HepG2 (cell line): ENCODE results near the gene DEFB123. TPM values are rescaled to one million over a fixed set of nuclear protein-coding genes. Genes with fewer than 3 reads are reported as not detected.

Experiments
- ATAC-seq: fragments of 200-7000 bp; cut with Tn5 transposase; 3 replicates; pipeline ENCODE4 v1.9.1; 2020; ENCODE audit warnings: mild to moderate bottlenecking, moderate library complexity
- BruUV-seq: library from RNA; stranded (reverse); fragments of 400-500 nt; replicated peaks from 2 replicates; lab custom pipeline; 2021; lab: Mats Ljungman, UMichigan
- CTCF ChIA-PET: fragments of 300-600 bp; formaldehyde crosslinking; extraction: SDS; loops from one replicate; lab custom pipeline; 2021; ENCODE audit warnings: low total read pairs, inconsistent platforms, low intra/inter-chr PET ratio; lab: Yijun Ruan, JAX
- POLR2A ChIA-PET: fragments of 350-600 bp; sonication (Branson Sonifier 250); formaldehyde crosslinking; loops from one replicate; lab custom pipeline; 2020; ENCODE audit warnings: antibody characterized with exemption, inconsistent platforms; lab: Yijun Ruan, JAX
- DNase-seq: peaks from one replicate; pipeline ENCODE4 v3.0.0-alpha.2; 2015; ENCODE audit warnings: low spot score
- FAIRE-seq: peaks from 3 replicates; lab custom pipeline; 2011; peaks lifted over from hg19 to GRCh38; lab: Jason Lieb, UNC
- H2AFZ ChIP-seq: one replicate; pipeline ENCODE4 v1.6.1; 2011; ENCODE audit warnings: low read length, inconsistent platforms
- H3K27ac ChIP-seq: fragments of 300-600 bp; 3 replicates; pipeline ENCODE4 v1.8.0; 2011; ENCODE audit warnings: mixed run types, mild to moderate bottlenecking, mixed read lengths, low read length, inconsistent platforms; ENCODE audit not compliant: insufficient read depth; ENCODE audit errors: extremely low read length
- H3K27me3 ChIP-seq, 2 experiments: fragments of 200-600 bp in 1 of 2; 2 replicates in 1 of 2; 3 replicates in 1 of 2; pipeline versions ENCODE4 v1.6.0 to v1.8.0; 2011; ENCODE audit warnings: low read length in 2 of 2, mild to moderate bottlenecking in 2 of 2, moderate library complexity in 2 of 2, inconsistent platforms in 1 of 2; ENCODE audit not compliant: insufficient read depth in 2 of 2, control insufficient read depth in 1 of 2
- H3K36me3 ChIP-seq, 2 experiments: fragments of 200-600 bp in 1 of 2; replicated peaks in 1 of 2; 2 replicates in 1 of 2; 3 replicates in 1 of 2; pipeline versions ENCODE4 v1.5.1 to v1.8.0; 2011; ENCODE audit warnings: low read length in 2 of 2, inconsistent platforms in 1 of 2; ENCODE audit not compliant: insufficient read depth in 2 of 2, control insufficient read depth in 1 of 2
- H3K4me1 ChIP-seq: 2 replicates; pipeline ENCODE4 v1.5.1; 2012; ENCODE audit warnings: low read length, inconsistent platforms; ENCODE audit not compliant: insufficient read depth
- H3K4me2 ChIP-seq: 2 replicates; pipeline ENCODE4 v1.6.0; 2011; ENCODE audit warnings: low read depth, low read length, inconsistent platforms
- H3K4me3 ChIP-seq, 3 experiments: fragments of 200-600 bp in 1 of 3; sonication (generic), shearing (Covaris generic) in 1 of 3; replicated peaks in 1 of 3; 2 replicates each; pipeline ENCODE4 v1.5.1; 2011 to 2016; ENCODE audit warnings: low read length in 3 of 3, inconsistent platforms in 2 of 3, low read depth in 2 of 3, mild to moderate bottlenecking in 2 of 3, control low read depth in 1 of 3, mixed read lengths in 1 of 3; ENCODE audit not compliant: insufficient read depth in 1 of 3
- H3K79me2 ChIP-seq: one replicate; pipeline ENCODE4 v1.6.1; 2011; ENCODE audit warnings: low read length, inconsistent platforms; ENCODE audit not compliant: insufficient read depth
- H3K9ac ChIP-seq: 2 replicates; pipeline ENCODE4 v1.6.0; 2011; ENCODE audit warnings: mild to moderate bottlenecking, low read depth, low read length, inconsistent platforms; ENCODE audit not compliant: insufficient read depth
- H3K9me3 ChIP-seq: 2 replicates; pipeline ENCODE4 v1.5.1; 2012; ENCODE audit warnings: mild to moderate bottlenecking, low read length
- H4K20me1 ChIP-seq: 2 replicates; pipeline ENCODE4 v1.6.0; 2011; ENCODE audit warnings: inconsistent platforms, mild to moderate bottlenecking, low read length, moderate library complexity; ENCODE audit not compliant: insufficient read depth
- AHDC1 ChIP-seq: sonication (generic); formaldehyde crosslinking; IDR thresholded peaks from 2 replicates; pipeline ENCODE4 v1.5.1; 2020; ENCODE audit warnings: mild to moderate bottlenecking, missing genetic modification reagents, borderline replicate concordance
- ARNT2 ChIP-seq: sonication (generic); formaldehyde crosslinking; IDR thresholded peaks from 2 replicates; pipeline ENCODE4 v1.8.0; 2022; ENCODE audit warnings: mild to moderate bottlenecking, low read depth, missing genetic modification reagents, moderate library complexity
- ATF2 ChIP-seq: sonication (generic); formaldehyde crosslinking; IDR thresholded peaks from 2 replicates; pipeline ENCODE4 v1.4.0; 2020; ENCODE audit warnings: missing genetic modification reagents
- GFI1 ChIP-seq: sonication (generic); formaldehyde crosslinking; IDR thresholded peaks from 2 replicates; pipeline ENCODE4 v1.5.0; 2020; ENCODE audit warnings: missing genetic modification reagents, mild to moderate bottlenecking, borderline replicate concordance
- HNRNPUL1 ChIP-seq: fragments of 200-400 bp; formaldehyde crosslinking; IDR thresholded peaks from 2 replicates; pipeline ENCODE4 v1.6.1; 2017; ENCODE audit warnings: low read depth, mild to moderate bottlenecking, low read length, moderate library complexity
- MED13 ChIP-seq: sonication (generic); formaldehyde crosslinking; IDR thresholded peaks from 2 replicates; pipeline ENCODE4 v1.5.0; 2020; ENCODE audit warnings: missing genetic modification reagents
- NFKBIZ ChIP-seq: IDR thresholded peaks from 2 replicates; pipeline ENCODE4 v1.6.1; 2018; ENCODE audit warnings: missing genetic modification reagents, missing compliant biosample characterization
- NR2F1 ChIP-seq, 2 experiments: fragments of 450-650 bp in 1 of 2; formaldehyde crosslinking in 1 of 2; IDR thresholded peaks; 2 replicates each; pipeline versions ENCODE4 v1.5.0 to v1.6.1; 2016 to 2020; ENCODE audit warnings: mild to moderate bottlenecking in 1 of 2, missing compliant biosample characterization in 1 of 2, missing genetic modification reagents in 1 of 2, moderate library complexity in 1 of 2
- SP5 ChIP-seq: IDR thresholded peaks from 2 replicates; pipeline ENCODE4 v1.6.1; 2016; ENCODE audit warnings: low read depth, borderline replicate concordance
- SRF ChIP-seq: IDR thresholded peaks from 2 replicates; pipeline ENCODE4 v1.6.1; 2011; ENCODE audit warnings: mild to moderate bottlenecking, low read depth, low read length, moderate library complexity
- TBL1XR1 ChIP-seq: fragments of 150-350 bp; IDR thresholded peaks from 2 replicates; pipeline ENCODE4 v1.6.1; 2014; ENCODE audit warnings: borderline replicate concordance, low read length; ENCODE audit not compliant: partially characterized antibody
- THAP8 ChIP-seq: sonication (generic); formaldehyde crosslinking; IDR thresholded peaks from 2 replicates; pipeline ENCODE4 v1.5.1; 2020; ENCODE audit warnings: missing genetic modification reagents, mild to moderate bottlenecking, borderline replicate concordance
- ZBTB43 ChIP-seq: sonication (generic); formaldehyde crosslinking; conservative IDR thresholded peaks from 2 replicates; pipeline ENCODE4 v1.4.0; 2020; ENCODE audit warnings: missing genetic modification reagents
- ZNF549 ChIP-seq: sonication (generic); formaldehyde crosslinking; IDR thresholded peaks from 2 replicates; pipeline ENCODE4 v1.5.0; 2020; ENCODE audit warnings: missing genetic modification reagents
- WGBS: methylation state at CpG from one replicate; pipeline ENCODE4 v1.1.6; 2017; ENCODE audit warnings: low lambda C conversion rate; 5-methylcytosine and 5-hydroxymethylcytosine counted together
- in situ Hi-C: cut with HindIII; loops from 2 replicates; pipeline ENCODE4 v1.10.0; 2017; ENCODE audit warnings: low pct_unique_long_range_greater_than_20kb; ENCODE audit not compliant: extremely low pct_ligation_motif_present
- intact Hi-C: fragments of 100-400 bp; cut with micrococcal nuclease; formaldehyde crosslinking; loops from one replicate; pipeline ENCODE4 v1.10.0; 2022; ENCODE audit not compliant: unreplicated experiment
- polyA plus RNA-seq, 8 experiments: library from polyadenylated mRNA; depleted of rRNA in 3 of 8; stranded (reverse) in 7 of 8; unstranded in 1 of 8; fragments of >200 nt; fragmentation: Illumina TruSeq in 4 of 8; extraction: Trizol in 4 of 8; gene quantifications; 2 replicates each; pipeline versions ENCODE4 v1.2.1 to v1.2.3, GENCODE V29; 2011 to 2016; ENCODE audit warnings: low read depth in 4 of 8, missing spikeins in 1 of 8, mixed read lengths in 1 of 8; ENCODE audit not compliant: insufficient read depth in 1 of 8
- total RNA-seq, 5 experiments: library from RNA; depleted of rRNA; stranded (reverse); fragments of >200 nt; fragmentation: Illumina TruSeq; extraction: Trizol; gene quantifications; 2 replicates each; pipeline ENCODE4 v1.2.3, GENCODE V29; 2016; ENCODE audit warnings: low read depth in 1 of 5

The DEFB123 gene
- total and polyA plus RNA-seq, 2 of the 13 experiments (the other 11 are each of a cell fraction or from before 2014, with no cell fraction given) = not detected

GRCh38 chr20:31474097-31474436 lies 33.6 kb downstream of the DEFB123 start (continued):
- TF ChIP-seq ZBTB43 (CRISPR knock-in tag) (no peak), ATF2 (CRISPR knock-in tag) (no peak)

DNA sequence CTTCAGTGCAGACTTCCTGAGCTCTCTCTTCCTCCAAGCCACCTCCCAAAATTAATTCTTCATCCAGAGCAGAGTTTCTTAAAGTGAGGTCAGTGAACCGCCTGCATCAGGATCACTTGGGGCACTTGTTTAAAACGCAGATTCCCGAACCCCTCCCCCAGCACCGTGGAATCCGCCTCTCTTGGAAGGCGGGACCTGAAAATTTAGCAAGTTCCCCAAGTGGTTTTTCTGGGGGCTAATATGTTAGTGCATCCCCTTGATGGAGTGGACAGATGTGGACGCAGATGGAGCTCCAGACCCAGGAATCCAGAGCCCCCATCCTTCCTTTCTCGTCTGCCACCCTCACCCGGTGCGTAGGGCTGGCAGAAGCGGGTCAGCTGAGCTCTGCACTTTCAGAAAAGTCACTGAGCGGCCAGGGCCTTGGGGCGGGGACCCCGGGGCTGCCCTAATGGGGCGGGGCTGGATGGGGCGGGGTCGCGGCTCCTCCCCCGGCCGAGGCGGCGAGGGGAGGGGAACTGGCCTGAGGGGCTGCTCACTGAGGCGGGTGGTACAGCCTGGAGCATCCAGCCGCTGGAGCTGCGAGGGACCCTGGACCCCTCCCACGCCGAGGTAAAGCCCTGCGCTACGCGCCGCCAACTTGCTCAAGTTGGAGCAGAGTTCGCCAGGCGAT lies 34.5 kb downstream of the DEFB123 start, which contains the start of the genes DEFB124 and REM1:
TSS of gene DEFB124 (minus strand) at position 370 of the 670 bp plus-strand sequence. CDS start 2,114 bp downstream, outside the sequence.
TSS of gene REM1 (plus strand) at position 531 of the 670 bp plus-strand sequence. CDS start 1,158 bp downstream, outside the sequence.
- no TSS peak for BruUV-seq
- H3K79me2 ChIP-seq = no peaks in the 10 kb centered on the region
- H4K20me1 ChIP-seq = no peaks in the 10 kb centered on the region
- peaks cover 7 to 55% of the 10 kb centered on the region in 2 experiments; a peak in 3 of 5 replicates for H3K27me3 ChIP-seq
- CTCF ChIA-PET = no interaction called here
- H3K4me3 ChIP-seq = no peak within 1 kb of the TSS; a peak in 1 of 6 replicates
- in situ Hi-C loops (loop anchor here (10.0 kb wide), 1 partner anchor 60 kb away; no protein-coding TSS in a partner anchor), intact Hi-C loops (no loop called here)
- FAIRE-seq (no peak), DNase-seq (no peak), ATAC-seq (peak; percentile 30)
- H3K36me3 ChIP-seq = no peaks in the 10 kb centered on the region
- no peak within 1 kb of the TSS for H3K4me2 ChIP-seq
- WGBS = 31% methylated on average over 11 of the region's 33 CpGs
- H3K4me1 ChIP-seq = no peaks in the 10 kb centered on the region
- POLR2A ChIA-PET = no interaction called here
- H2AFZ ChIP-seq = no peak within 1 kb of the TSS
- no peak within 1 kb of the TSS for H3K9ac ChIP-seq
- H3K9me3 ChIP-seq = no peaks in the 10 kb centered on the region
- no peak within 1 kb of the TSS for H3K27ac ChIP-seq
- TF ChIP-seq NFKBIZ (no peak), ZNF549 (CRISPR knock-in tag) (no peak), HNRNPUL1 (no peak), MED13 (no peak), ARNT2 (no peak), SRF (no peak), NR2F1 (CRISPR knock-in tag; IDR thresholded peaks at IDR 0.05) (no peak), SP5 (CRISPR knock-in tag) (no peak), GFI1 (CRISPR knock-in tag) (no peak), AHDC1 (CRISPR knock-in tag) (no peak), TBL1XR1 (no peak), THAP8 (CRISPR knock-in tag) (no peak)
